Breast epithelium (tissue), 4 donors: ENCODE results near the gene LEPR. TPM values are rescaled to one million over a fixed set of nuclear protein-coding genes. Genes with fewer than 3 reads are reported as not detected.

Experiments
- DNase-seq, 2 donors: peaks; one replicate each; pipeline ENCODE4 v3.0.0-alpha.2; 2019; ENCODE audit warnings: low spot score in 2 of 2
- H3K27ac ChIP-seq, 2 donors: fragments of 200-600 bp; sonication (generic) in 1 of 2; one replicate each; pipeline ENCODE4 v1.5.1; 2016 to 2019; ENCODE audit warnings: mild to moderate bottlenecking in 1 of 2
- H3K27me3 ChIP-seq, 2 donors: fragments of 200-600 bp; sonication (generic) in 1 of 2; one replicate each; pipeline versions ENCODE4 v1.5.1 to v1.6.0; 2017 to 2019; ENCODE audit warnings: control low read depth in 1 of 2, mild to moderate bottlenecking in 1 of 2
- H3K36me3 ChIP-seq: fragments of 200-600 bp; one replicate; pipeline ENCODE4 v1.5.1; 2019
- H3K4me1 ChIP-seq, 2 donors: fragments of 200-600 bp; sonication (generic); one replicate each; pipeline ENCODE4 v1.5.1; 2016 to 2019; ENCODE audit warnings: control low read depth in 1 of 2
- H3K4me3 ChIP-seq, 3 donors: fragments of 200-600 bp; sonication (generic); 1 replicate in 2 of 3; 2 replicates in 1 of 3; pipeline ENCODE4 v1.5.1; 2016 to 2019; ENCODE audit warnings: mild to moderate bottlenecking in 3 of 3, moderate library complexity in 2 of 3
- H3K9me3 ChIP-seq, 2 donors: fragments of 200-600 bp; sonication (generic) in 1 of 2; one replicate each; pipeline ENCODE4 v1.5.1; 2016 to 2019; ENCODE audit warnings: control low read depth in 1 of 2
- POLR2A ChIP-seq: fragments of 450-650 bp; IDR thresholded peaks from one replicate; pipeline ENCODE4 v1.6.1; 2016; ENCODE audit warnings: antibody characterized with exemption, mild to moderate bottlenecking, moderate library complexity
- POLR2AphosphoS5 ChIP-seq, 3 donors: sonication (generic); formaldehyde crosslinking; IDR thresholded peaks; one replicate each; pipeline ENCODE4 v1.6.1; 2017; ENCODE audit warnings: antibody characterized with exemption in 3 of 3
- intact Hi-C: fragments of 100-400 bp; cut with DNase I; formaldehyde crosslinking; loops from one replicate; pipeline ENCODE4 v1.15.1; 2023; ENCODE audit warnings: low total_unique reads
- total RNA-seq, 3 donors: library from RNA; depleted of rRNA; stranded (reverse); fragments of >200 nt; gene quantifications; one replicate each; pipeline ENCODE4 v1.1.0, GENCODE V29; 2016
- TF ChIP-seq, protein P1 (sequence below), 3 donors: fragments of 450-650 bp; IDR thresholded peaks; one replicate each; pipeline ENCODE4 v1.5.1; 2016 to 2017; ENCODE audit warnings: antibody characterized with exemption in 3 of 3, mild to moderate bottlenecking in 3 of 3, moderate library complexity in 3 of 3

The LEPR gene
- total RNA-seq, 3 donors from 2014 or later, result 23.3 to 49.5 (median 23.5) TPM

DNA sequence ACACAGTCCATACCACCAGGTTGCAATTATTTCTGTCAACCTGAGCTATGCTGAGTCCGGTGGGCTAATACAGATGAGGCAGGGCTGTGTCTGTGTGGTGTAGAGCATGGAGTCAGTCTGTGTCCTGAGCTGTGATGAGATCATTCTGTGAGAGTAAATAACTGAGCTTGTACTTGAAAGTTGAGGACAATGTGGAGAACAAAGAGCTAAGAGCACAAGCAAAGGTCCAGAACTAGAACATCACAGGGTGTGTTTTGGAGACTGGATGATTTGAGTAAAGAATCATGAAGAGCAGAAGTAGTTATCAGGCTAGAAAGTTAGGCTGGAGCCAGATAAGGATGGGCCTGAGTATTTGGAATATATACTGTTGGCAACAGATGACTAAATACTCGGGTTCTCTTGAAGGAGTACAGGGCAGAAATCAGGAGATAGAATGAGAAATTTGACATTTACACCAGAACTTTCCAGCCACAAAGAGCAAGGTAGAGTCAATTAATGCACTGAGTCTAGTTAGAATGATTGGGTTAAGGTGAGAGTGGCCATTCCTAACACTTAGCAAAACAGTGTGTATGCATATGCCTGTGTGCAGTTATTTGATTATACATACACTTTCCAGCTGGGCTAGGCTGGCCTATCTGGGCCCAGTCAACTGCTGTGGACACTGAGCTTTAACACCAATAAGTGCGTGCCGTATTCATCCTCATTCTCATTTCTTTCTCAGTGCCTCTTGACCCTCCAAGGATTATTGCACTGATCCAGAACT, 48.8 kb downstream of the LEPR start:
- Histone ChIP-seq H3K36me3 (no peaks in the 10 kb centered on the region), H3K4me3 (no peak overlapping the region), H3K27ac (peak overlapping the region in 1 of 2 donors; percentile 59), H3K4me1 (no peaks in the 10 kb centered on the region), H3K9me3 (no peaks in the 10 kb centered on the region), H3K27me3 (no peaks in the 10 kb centered on the region)
- intact Hi-C loops, result no loop called here
- DNase-seq, result no peak
- TF ChIP-seq POLR2AphosphoS5 (IDR thresholded peaks at IDR 0.05) (no peak), POLR2A (no peak)
- TF ChIP-seq, protein P1, sequence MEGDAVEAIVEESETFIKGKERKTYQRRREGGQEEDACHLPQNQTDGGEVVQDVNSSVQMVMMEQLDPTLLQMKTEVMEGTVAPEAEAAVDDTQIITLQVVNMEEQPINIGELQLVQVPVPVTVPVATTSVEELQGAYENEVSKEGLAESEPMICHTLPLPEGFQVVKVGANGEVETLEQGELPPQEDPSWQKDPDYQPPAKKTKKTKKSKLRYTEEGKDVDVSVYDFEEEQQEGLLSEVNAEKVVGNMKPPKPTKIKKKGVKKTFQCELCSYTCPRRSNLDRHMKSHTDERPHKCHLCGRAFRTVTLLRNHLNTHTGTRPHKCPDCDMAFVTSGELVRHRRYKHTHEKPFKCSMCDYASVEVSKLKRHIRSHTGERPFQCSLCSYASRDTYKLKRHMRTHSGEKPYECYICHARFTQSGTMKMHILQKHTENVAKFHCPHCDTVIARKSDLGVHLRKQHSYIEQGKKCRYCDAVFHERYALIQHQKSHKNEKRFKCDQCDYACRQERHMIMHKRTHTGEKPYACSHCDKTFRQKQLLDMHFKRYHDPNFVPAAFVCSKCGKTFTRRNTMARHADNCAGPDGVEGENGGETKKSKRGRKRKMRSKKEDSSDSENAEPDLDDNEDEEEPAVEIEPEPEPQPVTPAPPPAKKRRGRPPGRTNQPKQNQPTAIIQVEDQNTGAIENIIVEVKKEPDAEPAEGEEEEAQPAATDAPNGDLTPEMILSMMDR (IDR thresholded peaks at IDR 0.05), result no peak

GRCh38 chr1:65469889-65470340, 49.4 kb downstream of the LEPR start:
- no peaks in the 10 kb centered on the region for H3K9me3 ChIP-seq
- H3K4me1 ChIP-seq, result no peaks in the 10 kb centered on the region
- TF ChIP-seq, protein P1 (IDR thresholded peaks at IDR 0.05), result no peak
- TF ChIP-seq POLR2AphosphoS5 (IDR thresholded peaks at IDR 0.05) (no peak), POLR2A (no peak)
- H3K4me3 ChIP-seq, result no peak overlapping the region
- no peaks in the 10 kb centered on the region for H3K36me3 ChIP-seq
- H3K27me3 ChIP-seq, result no peaks in the 10 kb centered on the region
- no peak for DNase-seq
- intact Hi-C loops, result no loop called here
- peak overlapping the region; percentile 29 to 59 for H3K27ac ChIP-seq

Other genes with a start within 250 kb of the LEPR start
- 1 to 10 TPM in 2 of 3 donors, under 1 TPM in 1; 0.96 to 6.2 (median 4.2) TPM for gene DNAJC6, start 111.1 kb upstream of the LEPR start, total RNA-seq
- 100 to 1,000 TPM in 1 of 3 donors, 10 to 100 TPM in 2; 71.1 to 103 (median 75.5) TPM for gene LEPROT, start within 50 bp of the LEPR start, total RNA-seq